Muscle layer of duodenum (tissue), 2 donors: ENCODE data around the gene ITPKB.
"Not testable (repeated sequence)": the region's sequence is repeated elsewhere in the genome, so short reads cannot be mapped to it uniquely, and the experiment has no call there.

Experiments used
- H3K27ac ChIP-seq: one replicate; pipeline ENCODE4 v1.7.0; 2013; ENCODE audit warnings: mild to moderate bottlenecking, low read length
- H3K27me3 ChIP-seq: one replicate; pipeline ENCODE4 v1.7.0; 2013; ENCODE audit warnings: low read depth, mild to moderate bottlenecking, control low read depth, low read length
- H3K36me3 ChIP-seq, 2 donors: one replicate each; pipeline ENCODE4 v1.7.0; 2013; ENCODE audit warnings: low read length in 2 of 2, control low read depth in 1 of 2, mild to moderate bottlenecking in 1 of 2; ENCODE audit not compliant: insufficient read depth in 2 of 2, control insufficient read depth in 1 of 2
- H3K4me1 ChIP-seq, 2 donors: one replicate each; pipeline ENCODE4 v1.7.0; 2013; ENCODE audit warnings: low read length in 2 of 2, mild to moderate bottlenecking in 2 of 2, control low read depth in 1 of 2, moderate library complexity in 1 of 2; ENCODE audit not compliant: insufficient read depth in 2 of 2, control insufficient read depth in 1 of 2
- H3K4me3 ChIP-seq, 2 donors: one replicate each; pipeline ENCODE4 v1.7.0; 2013; ENCODE audit warnings: low read length in 2 of 2, low read depth in 1 of 2, mild to moderate bottlenecking in 1 of 2
- H3K9me3 ChIP-seq, 2 donors: one replicate each; pipeline ENCODE4 v1.7.0; 2013; ENCODE audit warnings: low read length in 2 of 2, control low read depth in 1 of 2, mild to moderate bottlenecking in 1 of 2; ENCODE audit not compliant: control insufficient read depth in 1 of 2
- donor health status: healthy.

The ITPKB gene

GRCh38 chr1:226728448-226728847 lies 10.6 kb downstream of the ITPKB start:
- Histone ChIP-seq H3K27me3 (no peaks in the 10 kb centered on the region), H3K27ac (peak overlapping the region; percentile 33), H3K36me3 (peaks cover 0 to 13% of the 10 kb centered on the region in 2 donors), H3K9me3 (no peaks in the 10 kb centered on the region), H3K4me3 (peak overlapping the region; percentile 4), H3K4me1 (peaks cover 25 to 56% of the 10 kb centered on the region in 2 donors)

- peak overlapping the region; percentile 2 for H3K27ac ChIP-seq
- no peaks in the 10 kb centered on the region for H3K27me3 ChIP-seq
- peaks cover 0 to 11% of the 10 kb centered on the region in 2 donors for H3K36me3 ChIP-seq
- no peaks in the 10 kb centered on the region for H3K9me3 ChIP-seq
- H3K4me3 ChIP-seq, result no peak overlapping the region
- peaks cover 31 to 64% of the 10 kb centered on the region in 2 donors for H3K4me1 ChIP-seq
Measured at GRCh38 chr1:226725897-226726267, 13.2 kb downstream of the ITPKB start.

- H3K36me3 ChIP-seq, result peaks cover 0 to 4% of the 10 kb centered on the region in 2 donors
- H3K27me3 ChIP-seq, result no peaks in the 10 kb centered on the region
- peak overlapping the region; percentile 44 for H3K27ac ChIP-seq
- H3K4me1 ChIP-seq, result peaks cover 31 to 77% of the 10 kb centered on the region in 2 donors
- H3K9me3 ChIP-seq, result no peaks in the 10 kb centered on the region
- H3K4me3 ChIP-seq, result no peak overlapping the region
Measured at GRCh38 chr1:226723657-226724532, 15.2 kb downstream of the ITPKB start.

GRCh38 chr1:226722901-226723656 lies 16.0 kb downstream of the ITPKB start:
- Histone ChIP-seq H3K4me1 (peaks cover 27 to 76% of the 10 kb centered on the region in 2 donors), H3K4me3 (no peak overlapping the region), H3K27me3 (no peaks in the 10 kb centered on the region), H3K9me3 (no peaks in the 10 kb centered on the region), H3K36me3 (no peaks in the 10 kb centered on the region), H3K27ac (peak overlapping the region; percentile 44)

GRCh38 chr1:226722240-226722900 lies 16.7 kb downstream of the ITPKB start:
- no peaks in the 10 kb centered on the region for H3K9me3 ChIP-seq
- no peak overlapping the region for H3K4me3 ChIP-seq
- H3K27me3 ChIP-seq, result no peaks in the 10 kb centered on the region
- H3K36me3 ChIP-seq, result no peaks in the 10 kb centered on the region
- H3K4me1 ChIP-seq, result peaks cover 25 to 73% of the 10 kb centered on the region in 2 donors
- H3K27ac ChIP-seq, result peak overlapping the region; percentile 44

GRCh38 chr1:226720574-226720973 lies 18.5 kb downstream of the ITPKB start:
- peaks cover 25 to 68% of the 10 kb centered on the region in 2 donors for H3K4me1 ChIP-seq
- not testable (repeated sequence) for H3K36me3 ChIP-seq, H3K27ac ChIP-seq

GRCh38 chr1:226719596-226720387 lies 19.3 kb downstream of the ITPKB start:
- Histone ChIP-seq H3K4me1 (peaks cover 19 to 60% of the 10 kb centered on the region in 2 donors), H3K4me3 (no peak overlapping the region), H3K27ac (peak overlapping the region; percentile 26)

More at GRCh38 chr1:226720574-226720973, 18.5 kb downstream of the ITPKB start:
- not testable (repeated sequence) for H3K9me3 ChIP-seq, H3K4me3 ChIP-seq, H3K27me3 ChIP-seq

GRCh38 chr1:226717256-226717909 lies 21.7 kb downstream of the ITPKB start:
- Histone ChIP-seq H3K4me1 (peaks cover 0 to 51% of the 10 kb centered on the region in 2 donors), H3K27ac (no peak overlapping the region), H3K4me3 (no peak overlapping the region), H3K27me3 (no peaks in the 10 kb centered on the region), H3K36me3 (no peaks in the 10 kb centered on the region), H3K9me3 (peaks cover 0 to 3% of the 10 kb centered on the region in 2 donors)

More at GRCh38 chr1:226719596-226720387, 19.3 kb downstream of the ITPKB start:
- Histone ChIP-seq H3K27me3 (no peaks in the 10 kb centered on the region), H3K9me3 (no peaks in the 10 kb centered on the region), H3K36me3 (no peaks in the 10 kb centered on the region)

GRCh38 chr1:226716577-226716976 lies 22.5 kb downstream of the ITPKB start:
- Histone ChIP-seq H3K27ac (no peak overlapping the region), H3K4me1 (peaks cover under 1 to 53% of the 10 kb centered on the region in 2 donors), H3K9me3 (peaks cover 0 to 3% of the 10 kb centered on the region in 2 donors), H3K4me3 (no peak overlapping the region), H3K27me3 (no peaks in the 10 kb centered on the region), H3K36me3 (no peaks in the 10 kb centered on the region)

- Histone ChIP-seq H3K36me3 (no peaks in the 10 kb centered on the region), H3K4me3 (no peak overlapping the region), H3K27ac (no peak overlapping the region), H3K4me1 (peaks cover 19 to 61% of the 10 kb centered on the region in 2 donors), H3K9me3 (peaks cover 0 to 3% of the 10 kb centered on the region in 2 donors), H3K27me3 (no peaks in the 10 kb centered on the region)
Measured at GRCh38 chr1:226714148-226714547, 24.9 kb downstream of the ITPKB start.
